ENCODE measurements around the gene TPST2.

The TPST2 gene

DNA sequence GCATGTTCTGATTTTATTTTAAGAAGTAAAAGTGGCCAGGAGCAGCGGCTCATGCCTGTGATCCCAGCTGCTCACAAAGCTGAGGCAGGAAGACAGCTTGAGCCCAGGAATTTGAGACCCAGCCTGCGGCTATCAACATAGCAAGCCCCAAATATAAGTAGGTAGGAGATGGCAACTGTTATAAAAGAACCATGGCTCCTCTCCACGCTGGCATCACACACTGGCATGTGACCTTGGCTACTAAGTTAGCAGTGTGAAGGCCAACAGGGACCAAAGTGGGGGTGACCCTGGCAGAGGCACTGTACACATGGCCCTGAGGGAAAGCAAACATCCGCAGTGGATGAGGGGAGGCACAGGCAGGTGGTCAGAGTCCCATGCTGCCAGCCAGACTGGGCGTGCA lies 33.0 kb downstream of the TPST2 start:
- Mint-ChIP-seq H3K27ac (no peak overlapping the region), H3K36me3 (ENCODE audit: low read depth) (no peaks in the 10 kb centered on the region), H3K27me3 (ENCODE audit: low read depth, poor library complexity) (no peaks in the 10 kb centered on the region), H3K9me3 (no peaks in the 10 kb centered on the region), H3K4me1 (peaks cover 23% of the 10 kb centered on the region), H3K4me3 (no peak overlapping the region)
- DNase-seq: no peak
- TF ChIP-seq, protein P1, sequence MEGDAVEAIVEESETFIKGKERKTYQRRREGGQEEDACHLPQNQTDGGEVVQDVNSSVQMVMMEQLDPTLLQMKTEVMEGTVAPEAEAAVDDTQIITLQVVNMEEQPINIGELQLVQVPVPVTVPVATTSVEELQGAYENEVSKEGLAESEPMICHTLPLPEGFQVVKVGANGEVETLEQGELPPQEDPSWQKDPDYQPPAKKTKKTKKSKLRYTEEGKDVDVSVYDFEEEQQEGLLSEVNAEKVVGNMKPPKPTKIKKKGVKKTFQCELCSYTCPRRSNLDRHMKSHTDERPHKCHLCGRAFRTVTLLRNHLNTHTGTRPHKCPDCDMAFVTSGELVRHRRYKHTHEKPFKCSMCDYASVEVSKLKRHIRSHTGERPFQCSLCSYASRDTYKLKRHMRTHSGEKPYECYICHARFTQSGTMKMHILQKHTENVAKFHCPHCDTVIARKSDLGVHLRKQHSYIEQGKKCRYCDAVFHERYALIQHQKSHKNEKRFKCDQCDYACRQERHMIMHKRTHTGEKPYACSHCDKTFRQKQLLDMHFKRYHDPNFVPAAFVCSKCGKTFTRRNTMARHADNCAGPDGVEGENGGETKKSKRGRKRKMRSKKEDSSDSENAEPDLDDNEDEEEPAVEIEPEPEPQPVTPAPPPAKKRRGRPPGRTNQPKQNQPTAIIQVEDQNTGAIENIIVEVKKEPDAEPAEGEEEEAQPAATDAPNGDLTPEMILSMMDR (IDR thresholded peaks at IDR 0.05): no peak

DNA sequence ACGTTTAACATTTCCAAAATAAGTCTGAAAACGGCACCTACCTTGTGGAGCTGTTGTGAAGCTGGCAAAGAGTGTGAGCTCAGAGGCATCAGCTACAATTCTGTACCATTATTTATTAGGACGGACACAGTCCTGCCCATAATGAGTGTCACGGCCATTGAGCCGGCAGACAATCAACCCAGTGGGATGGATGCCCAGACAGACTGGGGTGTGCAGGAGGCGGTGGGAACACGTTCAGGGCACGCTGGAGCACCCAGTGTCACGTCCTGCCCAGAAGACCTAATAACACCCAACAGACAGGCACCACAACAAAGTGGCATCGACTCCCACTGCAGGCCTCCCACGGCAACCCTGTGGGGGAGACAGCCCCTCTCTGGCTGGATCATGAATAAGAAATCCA lies 34.5 kb downstream of the TPST2 start:
- H3K27ac Mint-ChIP-seq: no peak overlapping the region

DNA sequence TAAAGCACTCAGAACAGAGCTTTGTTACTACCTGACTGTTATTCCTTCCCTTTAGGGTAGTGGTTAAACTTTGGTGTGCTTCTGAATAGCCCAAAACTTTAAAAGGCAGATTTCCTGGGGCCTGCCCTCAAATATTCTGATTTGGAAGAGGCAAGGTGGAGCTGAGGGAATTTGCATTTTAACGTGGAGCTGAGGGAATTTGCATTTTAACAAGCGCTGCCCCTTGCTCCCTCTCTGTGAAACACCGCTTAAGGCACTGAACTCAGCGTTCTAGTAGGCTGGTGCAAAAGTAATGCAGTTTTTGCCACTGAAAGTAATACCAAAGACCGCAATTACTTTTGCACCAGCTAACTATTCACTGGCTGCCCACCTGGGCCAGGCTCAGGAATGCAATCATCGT lies 35.0 kb downstream of the TPST2 start:
- TF ChIP-seq, protein P1 (IDR thresholded peaks at IDR 0.05): no peak
- no peak overlapping the region for H3K27ac Mint-ChIP-seq
- H3K36me3 Mint-ChIP-seq (ENCODE audit: low read depth): no peaks in the 10 kb centered on the region
- H3K27me3 Mint-ChIP-seq (ENCODE audit: low read depth, poor library complexity): no peaks in the 10 kb centered on the region
- H3K9me3 Mint-ChIP-seq: no peaks in the 10 kb centered on the region
- H3K4me1 Mint-ChIP-seq: peaks cover 33% of the 10 kb centered on the region
- DNase-seq: no peak
- no peak overlapping the region for H3K4me3 Mint-ChIP-seq

More for the DNA sequence above, 34.5 kb downstream of the TPST2 start:
- no peaks in the 10 kb centered on the region for H3K27me3 Mint-ChIP-seq (ENCODE audit: low read depth, poor library complexity)
- no peak overlapping the region for H3K4me3 Mint-ChIP-seq
- no peaks in the 10 kb centered on the region for H3K36me3 Mint-ChIP-seq (ENCODE audit: low read depth)
- TF ChIP-seq, protein P1 (IDR thresholded peaks at IDR 0.05): no peak
- DNase-seq: no peak
- no peaks in the 10 kb centered on the region for H3K9me3 Mint-ChIP-seq
- peaks cover 28% of the 10 kb centered on the region for H3K4me1 Mint-ChIP-seq

DNA sequence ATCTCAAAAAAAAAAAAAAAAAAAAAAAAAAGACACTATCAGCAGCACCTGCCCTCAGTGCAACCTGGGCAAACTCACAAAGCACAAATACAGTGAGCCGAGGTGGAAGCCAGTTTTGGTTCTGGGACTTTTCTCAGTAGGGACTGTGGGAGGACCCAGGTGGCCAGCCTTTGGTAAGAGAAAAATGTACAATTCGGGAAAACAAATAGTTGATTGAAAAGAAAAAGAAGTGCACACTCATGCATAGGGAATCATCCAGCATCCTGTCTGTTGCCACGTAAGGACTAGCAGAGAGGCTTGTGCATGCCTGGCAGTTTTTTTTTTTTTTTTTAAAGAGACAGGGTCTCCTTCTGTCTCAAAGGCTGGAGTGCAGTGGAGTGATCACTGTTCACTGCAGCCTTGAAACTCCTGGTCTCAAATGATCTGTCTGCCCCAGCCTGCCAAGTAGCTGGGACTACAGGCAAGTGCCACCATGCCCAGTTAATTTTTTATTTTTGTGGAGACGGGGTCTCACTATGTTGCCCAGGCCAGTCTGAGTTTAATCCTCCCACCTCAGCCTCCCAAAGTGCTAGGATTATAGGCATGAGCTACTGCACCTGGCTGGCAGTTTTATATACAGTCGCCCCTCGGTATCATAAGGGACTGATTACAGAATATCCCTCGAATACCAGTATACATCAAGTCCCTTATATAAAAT lies 36.7 kb downstream of the TPST2 start:
- Mint-ChIP-seq H3K9me3 (no peaks in the 10 kb centered on the region), H3K27ac (peak overlapping the region; percentile 48), H3K4me1 (peaks cover 23% of the 10 kb centered on the region), H3K4me3 (no peak overlapping the region), H3K27me3 (ENCODE audit: low read depth, poor library complexity) (no peaks in the 10 kb centered on the region), H3K36me3 (ENCODE audit: low read depth) (no peaks in the 10 kb centered on the region)
- TF ChIP-seq, protein P1 (IDR thresholded peaks at IDR 0.05): no peak
- no peak for DNase-seq

DNA sequence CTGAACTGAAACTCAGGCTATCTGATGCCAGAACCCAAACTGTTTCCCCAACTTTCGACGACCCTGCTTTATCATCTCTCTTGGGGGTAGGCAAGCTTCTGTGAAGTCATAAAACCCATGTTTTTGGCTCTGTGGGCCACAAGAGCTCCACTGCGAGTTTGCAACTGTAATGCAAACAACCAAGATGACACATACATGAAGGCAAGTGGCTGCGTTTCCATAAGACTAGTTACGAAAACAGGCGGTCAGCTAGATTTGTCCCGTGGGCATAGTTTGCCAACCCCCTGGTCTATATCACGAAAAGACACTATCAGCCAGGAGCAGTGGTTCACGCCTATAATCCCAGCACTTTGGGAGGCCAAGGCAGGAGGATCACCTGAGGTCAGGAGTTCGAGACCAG lies 37.5 kb downstream of the TPST2 start:
- no peak overlapping the region for H3K27ac Mint-ChIP-seq
- no peaks in the 10 kb centered on the region for H3K36me3 Mint-ChIP-seq (ENCODE audit: low read depth)
- no peaks in the 10 kb centered on the region for H3K27me3 Mint-ChIP-seq (ENCODE audit: low read depth, poor library complexity)
- peaks cover 21% of the 10 kb centered on the region for H3K4me1 Mint-ChIP-seq
- no peak overlapping the region for H3K4me3 Mint-ChIP-seq
- no peak for DNase-seq
- H3K9me3 Mint-ChIP-seq: no peaks in the 10 kb centered on the region
- TF ChIP-seq, protein P1 (IDR thresholded peaks at IDR 0.05): no peak

DNA sequence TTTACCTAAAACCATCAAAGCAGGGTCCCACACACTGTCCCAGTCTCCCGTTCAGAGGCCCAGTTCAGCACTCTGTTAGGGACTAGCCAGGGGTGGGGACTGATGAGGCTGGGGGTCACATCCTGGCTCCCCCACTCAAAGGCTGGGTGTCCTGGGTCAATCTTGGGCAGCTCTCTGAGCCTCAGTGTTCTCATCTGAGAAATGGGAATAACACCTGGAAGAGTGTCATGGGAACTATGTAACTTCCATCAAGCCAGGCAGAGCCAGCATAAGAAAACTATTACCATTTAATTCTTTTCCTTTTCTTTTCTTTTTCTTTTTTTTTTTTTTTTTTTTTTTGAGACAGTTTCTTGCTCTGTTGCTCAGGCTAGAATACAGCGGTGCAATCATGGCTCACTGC lies 38.4 kb downstream of the TPST2 start:
- no peak overlapping the region for H3K27ac Mint-ChIP-seq
- no peak overlapping the region for H3K4me3 Mint-ChIP-seq
- TF ChIP-seq, protein P1 (IDR thresholded peaks at IDR 0.05): no peak
- no peaks in the 10 kb centered on the region for H3K27me3 Mint-ChIP-seq (ENCODE audit: low read depth, poor library complexity)
- H3K4me1 Mint-ChIP-seq: peaks cover 21% of the 10 kb centered on the region
- H3K36me3 Mint-ChIP-seq (ENCODE audit: low read depth): no peaks in the 10 kb centered on the region
- DNase-seq: no peak
- H3K9me3 Mint-ChIP-seq: no peaks in the 10 kb centered on the region
